Putamen (tissue), 1 donor: Measurements from ENCODE around the gene ARHGEF10L.
A peak's percentile ranks its signal among the peaks of the same experiment; 100 is the strongest.

Experiments used
- DNase-seq: peaks from one replicate; pipeline ENCODE4 v3.0.0-alpha.2; 2016; ENCODE audit warnings: low spot score

ARHGEF10L gene

GRCh38 chr1:17569200-17570139 lies 30.0 kb downstream of the ARHGEF10L start:
- peak; percentile 77 for DNase-seq

GRCh38 chr1:17570228-17570627 lies 30.7 kb downstream of the ARHGEF10L start:
- DNase-seq = no peak

GRCh38 chr1:17572264-17572985 lies 32.9 kb downstream of the ARHGEF10L start:
- no peak for DNase-seq

GRCh38 chr1:17573518-17574041 lies 34.1 kb downstream of the ARHGEF10L start:
- peak; percentile 54 for DNase-seq

- no peak for DNase-seq
Measured at GRCh38 chr1:17574516-17574915, 35.0 kb downstream of the ARHGEF10L start.

GRCh38 chr1:17575797-17576518 lies 36.5 kb downstream of the ARHGEF10L start:
- no peak for DNase-seq

- DNase-seq = no peak
Measured at GRCh38 chr1:17576519-17576853, 37.0 kb downstream of the ARHGEF10L start.

- no peak for DNase-seq
Measured at GRCh38 chr1:17577907-17578297, 38.4 kb downstream of the ARHGEF10L start.

- DNase-seq = no peak
Measured at GRCh38 chr1:17579951-17580939, 40.7 kb downstream of the ARHGEF10L start.

GRCh38 chr1:17581389-17582123 lies 42.1 kb downstream of the ARHGEF10L start:
- DNase-seq = no peak

- no peak for DNase-seq
Measured at GRCh38 chr1:17582124-17582774, 42.8 kb downstream of the ARHGEF10L start.

GRCh38 chr1:17584539-17584938 lies 45.0 kb downstream of the ARHGEF10L start:
- no peak for DNase-seq

- DNase-seq = no peak
Measured at GRCh38 chr1:17585266-17585987, 45.9 kb downstream of the ARHGEF10L start.

- DNase-seq = no peak
Measured at GRCh38 chr1:17586172-17586964, 46.9 kb downstream of the ARHGEF10L start.

- no peak for DNase-seq
Measured at GRCh38 chr1:17587693-17588047, 48.2 kb downstream of the ARHGEF10L start.

GRCh38 chr1:17588048-17588871 lies 48.8 kb downstream of the ARHGEF10L start:
- no peak for DNase-seq

- DNase-seq = no peak
Measured at GRCh38 chr1:17591814-17592430, 52.4 kb downstream of the ARHGEF10L start.
